Peyer's patch (tissue), 4 donors: ENCODE results near the gene ZFYVE9.

ENCODE experiments used
- POLR2A ChIP-seq, 2 donors: fragments of 450-650 bp; IDR thresholded peaks; one replicate each; pipeline ENCODE4 v1.5.1; 2017; ENCODE audit warnings: antibody characterized with exemption in 2 of 2, mild to moderate bottlenecking in 2 of 2, moderate library complexity in 2 of 2
- TF ChIP-seq, protein P1 (sequence below), 6 experiments: fragments of 450-650 bp in 4 of 6; fragments of 200-600 bp in 2 of 6; sonication (generic) in 1 of 6; IDR thresholded peaks; one replicate each; pipeline ENCODE4 v1.5.1; 2017 to 2019; ENCODE audit warnings: antibody characterized with exemption in 6 of 6, mild to moderate bottlenecking in 3 of 6, moderate library complexity in 1 of 6

DNA sequence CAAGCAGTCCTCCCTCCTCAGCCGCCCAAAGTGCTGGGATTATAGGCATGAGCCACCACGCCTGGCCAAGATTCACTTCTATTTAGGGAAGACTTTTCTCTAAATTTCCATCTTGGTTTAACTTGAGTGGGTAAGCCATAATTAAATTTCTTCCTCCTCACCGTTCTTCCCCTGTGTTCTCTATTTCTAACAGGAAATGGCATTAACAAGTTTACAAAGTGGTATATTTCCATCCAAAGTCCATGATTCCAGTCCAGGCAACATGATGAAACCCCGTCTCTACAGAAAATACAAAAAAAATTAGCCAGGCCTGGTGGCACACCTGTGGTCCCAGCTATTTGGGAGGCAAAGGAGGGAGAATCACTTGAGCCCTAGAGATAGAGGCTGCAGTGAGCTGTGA lies 92.1 kb downstream of the ZFYVE9 start:
- TF ChIP-seq, protein P1, sequence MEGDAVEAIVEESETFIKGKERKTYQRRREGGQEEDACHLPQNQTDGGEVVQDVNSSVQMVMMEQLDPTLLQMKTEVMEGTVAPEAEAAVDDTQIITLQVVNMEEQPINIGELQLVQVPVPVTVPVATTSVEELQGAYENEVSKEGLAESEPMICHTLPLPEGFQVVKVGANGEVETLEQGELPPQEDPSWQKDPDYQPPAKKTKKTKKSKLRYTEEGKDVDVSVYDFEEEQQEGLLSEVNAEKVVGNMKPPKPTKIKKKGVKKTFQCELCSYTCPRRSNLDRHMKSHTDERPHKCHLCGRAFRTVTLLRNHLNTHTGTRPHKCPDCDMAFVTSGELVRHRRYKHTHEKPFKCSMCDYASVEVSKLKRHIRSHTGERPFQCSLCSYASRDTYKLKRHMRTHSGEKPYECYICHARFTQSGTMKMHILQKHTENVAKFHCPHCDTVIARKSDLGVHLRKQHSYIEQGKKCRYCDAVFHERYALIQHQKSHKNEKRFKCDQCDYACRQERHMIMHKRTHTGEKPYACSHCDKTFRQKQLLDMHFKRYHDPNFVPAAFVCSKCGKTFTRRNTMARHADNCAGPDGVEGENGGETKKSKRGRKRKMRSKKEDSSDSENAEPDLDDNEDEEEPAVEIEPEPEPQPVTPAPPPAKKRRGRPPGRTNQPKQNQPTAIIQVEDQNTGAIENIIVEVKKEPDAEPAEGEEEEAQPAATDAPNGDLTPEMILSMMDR (IDR thresholded peaks at IDR 0.05), result no peak
- no peak for TF ChIP-seq POLR2A (IDR thresholded peaks at IDR 0.05)
